Choroid plexus epithelial cell (primary cell): ENCODE results near the gene CEACAM20.
"Not testable (repeated sequence)": the region's sequence is repeated elsewhere in the genome, so short reads cannot be mapped to it uniquely, and the experiment has no call there.

ENCODE experiments used
- DNase-seq: peaks from one replicate; pipeline ENCODE4 v3.0.0-alpha.2; 2010; ENCODE audit warnings: low read depth
- H3K4me3 ChIP-seq: 2 replicates; pipeline ENCODE4 v1.5.1; 2011; ENCODE audit warnings: low read depth, mild to moderate bottlenecking, control low read depth, low read length, moderate library complexity
- TF ChIP-seq, protein P1 (sequence below): conservative IDR thresholded peaks from 2 replicates; pipeline ENCODE4 v1.5.1; 2011; ENCODE audit warnings: low read depth, mild to moderate bottlenecking, control low read depth, inconsistent platforms, low read length, moderate library complexity

Gene CEACAM20

DNA sequence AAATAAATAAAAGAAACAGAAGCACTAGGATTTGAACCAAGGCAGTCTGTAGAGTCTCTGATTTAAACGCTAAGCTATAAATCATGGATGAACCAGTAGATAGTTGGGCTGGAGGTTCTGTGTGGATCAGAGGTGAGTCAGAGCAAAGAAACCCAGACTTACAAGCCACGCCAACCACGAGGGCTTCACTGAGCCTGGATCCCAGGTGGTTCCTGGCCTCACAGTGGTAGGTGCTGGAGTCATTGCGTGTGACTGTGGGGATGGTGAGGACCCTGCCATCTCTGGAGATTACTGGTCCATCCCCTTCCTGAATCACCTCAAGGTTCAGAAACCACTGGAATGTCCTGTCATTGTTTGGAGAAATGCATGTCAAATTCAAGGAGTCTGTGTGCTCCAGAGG lies 19.3 kb upstream of the CEACAM20 start:
- H3K4me3 ChIP-seq = no peak overlapping the region
- TF ChIP-seq, protein P1, sequence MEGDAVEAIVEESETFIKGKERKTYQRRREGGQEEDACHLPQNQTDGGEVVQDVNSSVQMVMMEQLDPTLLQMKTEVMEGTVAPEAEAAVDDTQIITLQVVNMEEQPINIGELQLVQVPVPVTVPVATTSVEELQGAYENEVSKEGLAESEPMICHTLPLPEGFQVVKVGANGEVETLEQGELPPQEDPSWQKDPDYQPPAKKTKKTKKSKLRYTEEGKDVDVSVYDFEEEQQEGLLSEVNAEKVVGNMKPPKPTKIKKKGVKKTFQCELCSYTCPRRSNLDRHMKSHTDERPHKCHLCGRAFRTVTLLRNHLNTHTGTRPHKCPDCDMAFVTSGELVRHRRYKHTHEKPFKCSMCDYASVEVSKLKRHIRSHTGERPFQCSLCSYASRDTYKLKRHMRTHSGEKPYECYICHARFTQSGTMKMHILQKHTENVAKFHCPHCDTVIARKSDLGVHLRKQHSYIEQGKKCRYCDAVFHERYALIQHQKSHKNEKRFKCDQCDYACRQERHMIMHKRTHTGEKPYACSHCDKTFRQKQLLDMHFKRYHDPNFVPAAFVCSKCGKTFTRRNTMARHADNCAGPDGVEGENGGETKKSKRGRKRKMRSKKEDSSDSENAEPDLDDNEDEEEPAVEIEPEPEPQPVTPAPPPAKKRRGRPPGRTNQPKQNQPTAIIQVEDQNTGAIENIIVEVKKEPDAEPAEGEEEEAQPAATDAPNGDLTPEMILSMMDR = no peak
- DNase-seq = peak; percentile 20

GRCh38 chr19:44544031-44544430 lies 14.6 kb upstream of the CEACAM20 start:
- no peak overlapping the region for H3K4me3 ChIP-seq
- DNase-seq = no peak
- TF ChIP-seq, protein P1 = no peak

GRCh38 chr19:44542671-44543070 lies 13.2 kb upstream of the CEACAM20 start:
- TF ChIP-seq, protein P1 = no peak
- H3K4me3 ChIP-seq = no peak overlapping the region
- no peak for DNase-seq

DNA sequence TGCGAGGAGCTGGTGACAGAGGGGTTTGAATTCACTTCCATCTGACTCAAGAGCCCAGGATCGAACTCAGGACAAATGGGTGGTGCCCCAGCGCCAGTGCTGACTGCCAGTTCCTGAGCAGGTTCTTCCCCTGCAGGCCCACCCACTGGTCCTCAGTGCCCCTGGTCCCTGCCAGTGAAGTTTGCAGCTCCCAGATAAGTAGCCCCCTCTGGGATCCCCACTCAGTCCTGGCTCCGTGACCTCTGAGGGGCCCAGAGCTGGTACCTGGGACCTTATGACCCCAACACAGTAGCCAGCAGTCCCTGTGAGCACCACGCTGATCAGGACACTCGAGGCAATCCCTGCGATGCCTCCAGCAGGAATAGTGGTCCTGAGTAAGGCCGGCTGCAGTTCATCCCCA lies 11.3 kb upstream of the CEACAM20 start:
- no peak for DNase-seq
- H3K4me3 ChIP-seq = no peak overlapping the region
- TF ChIP-seq, protein P1 = no peak

- no peak for DNase-seq
- TF ChIP-seq, protein P1 = no peak
- H3K4me3 ChIP-seq = no peak overlapping the region
Measured at GRCh38 chr19:44539991-44540390, 10.5 kb upstream of the CEACAM20 start.

GRCh38 chr19:44539236-44539826 lies 9.9 kb upstream of the CEACAM20 start:
- TF ChIP-seq, protein P1 = no peak
- no peak overlapping the region for H3K4me3 ChIP-seq
- peak; percentile 4 for DNase-seq

GRCh38 chr19:44535361-44535760 lies 5.9 kb upstream of the CEACAM20 start:
- not testable (repeated sequence) for H3K4me3 ChIP-seq, DNase-seq

DNA sequence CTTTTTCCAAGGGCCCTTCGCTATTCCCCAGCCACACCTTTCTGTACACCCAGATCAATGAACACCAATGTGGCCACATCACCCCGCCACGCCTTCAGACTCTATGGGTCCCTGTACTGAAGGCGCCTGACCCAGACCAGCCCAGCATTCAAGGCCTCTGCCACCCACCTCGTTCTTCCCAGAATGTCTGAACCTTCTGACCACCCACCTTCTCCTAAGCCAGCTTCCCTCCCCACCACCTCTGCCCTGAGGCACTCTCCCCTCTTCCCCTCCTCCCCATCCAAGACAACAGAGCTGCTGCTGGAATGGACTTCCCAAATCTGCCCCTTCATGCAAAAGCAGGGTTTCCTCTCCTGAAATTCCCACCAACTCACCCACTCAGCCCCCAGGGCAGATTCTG lies 3.3 kb upstream of the CEACAM20 start:
- no peak overlapping the region for H3K4me3 ChIP-seq
- no peak for DNase-seq
- TF ChIP-seq, protein P1 = no peak
